ENCODE results near the gene MS4A10. TPM values are rescaled to one million over a fixed set of nuclear protein-coding genes. Genes with fewer than 3 reads are reported as not detected.

MS4A10 gene
- polyA plus RNA-seq, 4 donors = 0.61 to 61.9 (median 31.3) TPM

DNA sequence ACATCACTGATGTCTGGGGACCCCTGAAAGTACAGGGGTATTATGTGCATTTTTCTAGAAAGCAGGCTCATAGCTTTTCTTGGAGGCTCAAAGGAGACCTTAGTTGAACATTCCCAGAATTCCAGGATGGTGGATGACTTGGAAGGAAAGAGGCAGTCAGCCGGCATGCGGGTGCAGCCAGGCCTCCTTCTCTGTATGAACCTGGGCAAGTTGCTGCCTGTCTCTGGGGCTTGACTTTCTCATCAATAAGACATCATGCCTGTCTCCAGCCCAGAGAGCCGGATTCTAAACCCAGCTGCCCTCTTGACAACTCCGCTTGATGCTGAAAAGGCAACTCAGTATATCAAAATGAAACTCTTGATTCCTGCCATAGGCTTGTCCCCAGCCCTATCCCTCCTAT is 15.9 kb upstream of the MS4A10 start:
- DNase-seq = no peak
- Histone ChIP-seq H3K4me3 (ENCODE audit: low read depth in 1 of 3, low read length in 3 of 3) (no peak overlapping the region), H3K36me3 (ENCODE audit: control insufficient read depth in 3 of 3, insufficient read depth in 2 of 3, low read depth in 1 of 3, low read length in 3 of 3) (no peaks in the 10 kb centered on the region), H3K27ac (ENCODE audit: low read depth in 1 of 3, low read length in 2 of 3) (no peak overlapping the region), H3K9me3 (ENCODE audit: control insufficient read depth in 2 of 2, insufficient read depth in 1 of 2, low read depth in 1 of 2, low read length in 1 of 2) (peaks cover 0 to 2% of the 10 kb centered on the region in 2 donors), H3K27me3 (ENCODE audit: control insufficient read depth in 3 of 3, insufficient read depth in 3 of 3, low read length in 3 of 3) (peaks cover 0 to 6% (median 4%) of the 10 kb centered on the region in 3 donors), H3K4me1 (ENCODE audit: control insufficient read depth in 3 of 3, insufficient read depth in 2 of 3, low read depth in 1 of 3, low read length in 2 of 3) (peaks cover 0 to 2% (median 0%) of the 10 kb centered on the region in 3 donors)
- 78 to 89% (median 81%) methylated on average over 4 of the region's 4 CpGs for WGBS, 3 donors
- no peak for FAIRE-seq

DNA sequence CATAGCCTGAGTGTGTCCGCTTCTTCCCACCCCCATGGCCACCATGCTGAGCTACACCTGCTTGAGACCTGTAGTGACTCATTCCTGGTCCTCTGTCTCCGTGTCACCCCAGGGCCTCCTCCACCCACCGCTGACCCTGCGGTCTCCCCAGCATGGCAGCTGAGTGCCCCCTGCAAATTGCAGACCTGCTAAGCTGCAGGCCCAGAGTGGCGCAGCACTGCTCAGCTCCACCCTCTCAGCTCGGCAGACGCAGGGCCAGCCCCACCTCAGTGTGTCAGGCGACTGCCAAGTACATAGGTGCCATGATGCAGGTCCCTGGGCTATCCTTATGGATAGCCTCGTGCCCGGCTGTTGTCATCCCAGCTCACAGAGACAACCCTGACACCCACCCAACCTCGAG is 15.3 kb upstream of the MS4A10 start:
- FAIRE-seq = no peak
- Histone ChIP-seq H3K4me1 (ENCODE audit: control insufficient read depth in 3 of 3, insufficient read depth in 2 of 3, low read depth in 1 of 3, low read length in 2 of 3) (no peaks in the 10 kb centered on the region), H3K36me3 (ENCODE audit: control insufficient read depth in 3 of 3, insufficient read depth in 2 of 3, low read depth in 1 of 3, low read length in 3 of 3) (no peaks in the 10 kb centered on the region), H3K27ac (ENCODE audit: low read depth in 1 of 3, low read length in 2 of 3) (no peak overlapping the region), H3K27me3 (ENCODE audit: control insufficient read depth in 3 of 3, insufficient read depth in 3 of 3, low read length in 3 of 3) (peaks cover 0 to 6% (median 4%) of the 10 kb centered on the region in 3 donors), H3K4me3 (ENCODE audit: low read depth in 1 of 3, low read length in 3 of 3) (no peak overlapping the region), H3K9me3 (ENCODE audit: control insufficient read depth in 2 of 2, insufficient read depth in 1 of 2, low read depth in 1 of 2, low read length in 1 of 2) (peaks cover 0 to 2% of the 10 kb centered on the region in 2 donors)
- DNase-seq = no peak
- WGBS, 3 donors = 76 to 86% (median 81%) methylated on average over 11 of the region's 11 CpGs

GRCh38 chr11:60771146-60771545 is 14.0 kb upstream of the MS4A10 start:
- Histone ChIP-seq H3K4me1 (ENCODE audit: control insufficient read depth in 3 of 3, insufficient read depth in 2 of 3, low read depth in 1 of 3, low read length in 2 of 3) (no peaks in the 10 kb centered on the region), H3K9me3 (ENCODE audit: control insufficient read depth in 2 of 2, insufficient read depth in 1 of 2, low read depth in 1 of 2, low read length in 1 of 2) (peaks cover 0 to 2% of the 10 kb centered on the region in 2 donors), H3K27me3 (ENCODE audit: control insufficient read depth in 3 of 3, insufficient read depth in 3 of 3, low read length in 3 of 3) (peaks cover 0 to 6% (median 4%) of the 10 kb centered on the region in 3 donors), H3K4me3 (ENCODE audit: low read depth in 1 of 3, low read length in 3 of 3) (no peak overlapping the region), H3K36me3 (ENCODE audit: control insufficient read depth in 3 of 3, insufficient read depth in 2 of 3, low read depth in 1 of 3, low read length in 3 of 3) (no peaks in the 10 kb centered on the region), H3K27ac (ENCODE audit: low read depth in 1 of 3, low read length in 2 of 3) (no peak overlapping the region)
- 88% methylated on average over 4 of the region's 4 CpGs for WGBS, 3 donors
- DNase-seq = no peak
- no peak for FAIRE-seq

DNA sequence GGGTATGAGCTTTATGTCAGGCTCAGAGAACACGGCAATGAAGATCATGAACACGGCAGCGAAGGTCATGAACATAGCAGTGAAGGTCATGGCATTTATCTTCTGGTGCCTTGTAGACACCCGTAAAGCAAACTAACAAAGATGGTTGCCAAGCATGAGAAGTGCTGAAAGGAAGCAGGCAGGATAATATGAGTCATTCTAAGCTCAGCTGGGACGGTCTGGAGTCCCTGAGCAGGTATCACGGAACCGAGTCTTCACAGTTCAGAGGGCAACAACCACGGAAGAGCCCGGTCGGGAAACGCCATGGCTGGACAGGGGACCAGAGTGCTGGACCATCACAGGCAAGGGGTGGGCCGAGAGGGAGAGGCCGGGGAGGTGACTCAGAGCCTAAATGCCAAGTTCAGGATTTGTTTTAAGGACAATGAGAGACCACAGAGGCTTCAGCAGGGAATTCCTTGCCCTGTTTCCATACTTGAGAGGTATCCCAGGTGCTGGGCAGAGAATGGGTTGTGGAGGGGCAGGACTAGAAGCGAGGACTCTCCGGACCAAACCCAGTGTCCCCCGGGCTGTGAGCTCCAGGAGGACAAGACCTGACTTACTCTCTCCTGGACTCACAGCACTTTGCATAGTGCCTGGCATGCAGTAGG is 13.1 kb upstream of the MS4A10 start:
- no peaks in the 10 kb centered on the region for H3K4me1 ChIP-seq (ENCODE audit: control insufficient read depth in 3 of 3, insufficient read depth in 2 of 3, low read depth in 1 of 3, low read length in 2 of 3)
- H3K36me3 ChIP-seq (ENCODE audit: control insufficient read depth in 3 of 3, insufficient read depth in 2 of 3, low read depth in 1 of 3, low read length in 3 of 3) = no peaks in the 10 kb centered on the region
- peaks cover 0 to 5% (median 4%) of the 10 kb centered on the region in 3 donors for H3K27me3 ChIP-seq (ENCODE audit: control insufficient read depth in 3 of 3, insufficient read depth in 3 of 3, low read length in 3 of 3)
- WGBS, 3 donors = 50 to 75% (median 60%) methylated on average over 14 to 16 of the region's 16 CpGs
- peaks cover 0 to 2% of the 10 kb centered on the region in 2 donors for H3K9me3 ChIP-seq (ENCODE audit: control insufficient read depth in 2 of 2, insufficient read depth in 1 of 2, low read depth in 1 of 2, low read length in 1 of 2)
- DNase-seq (peak in 1 of 2 donors; percentile 61), FAIRE-seq (no peak)
- H3K27ac ChIP-seq (ENCODE audit: low read depth in 1 of 3, low read length in 2 of 3) = peak overlapping the region in 1 of 3 donors; percentile 15
- H3K4me3 ChIP-seq (ENCODE audit: low read depth in 1 of 3, low read length in 3 of 3) = no peak overlapping the region

GRCh38 chr11:60772666-60773065 is 12.5 kb upstream of the MS4A10 start:
- Histone ChIP-seq H3K27ac (ENCODE audit: low read depth in 1 of 3, low read length in 2 of 3) (no peak overlapping the region), H3K9me3 (ENCODE audit: control insufficient read depth in 2 of 2, insufficient read depth in 1 of 2, low read depth in 1 of 2, low read length in 1 of 2) (no peaks in the 10 kb centered on the region), H3K4me3 (ENCODE audit: low read depth in 1 of 3, low read length in 3 of 3) (no peak overlapping the region), H3K36me3 (ENCODE audit: control insufficient read depth in 3 of 3, insufficient read depth in 2 of 3, low read depth in 1 of 3, low read length in 3 of 3) (no peaks in the 10 kb centered on the region), H3K27me3 (ENCODE audit: control insufficient read depth in 3 of 3, insufficient read depth in 3 of 3, low read length in 3 of 3) (peaks cover 0 to 3% (median 0%) of the 10 kb centered on the region in 3 donors), H3K4me1 (ENCODE audit: control insufficient read depth in 3 of 3, insufficient read depth in 2 of 3, low read depth in 1 of 3, low read length in 2 of 3) (no peaks in the 10 kb centered on the region)
- WGBS, 3 donors = 92 to 93% (median 92%) methylated on average over 8 of the region's 8 CpGs
- DNase-seq (no peak), FAIRE-seq (no peak)

GRCh38 chr11:60774726-60775125 is 10.4 kb upstream of the MS4A10 start:
- Histone ChIP-seq H3K27ac (ENCODE audit: low read depth in 1 of 3, low read length in 2 of 3) (no peak overlapping the region), H3K4me1 (ENCODE audit: control insufficient read depth in 3 of 3, insufficient read depth in 2 of 3, low read depth in 1 of 3, low read length in 2 of 3) (no peaks in the 10 kb centered on the region), H3K27me3 (ENCODE audit: control insufficient read depth in 3 of 3, insufficient read depth in 3 of 3, low read length in 3 of 3) (peaks cover 0 to 3% (median 0%) of the 10 kb centered on the region in 3 donors), H3K9me3 (ENCODE audit: control insufficient read depth in 2 of 2, insufficient read depth in 1 of 2, low read depth in 1 of 2, low read length in 1 of 2) (no peaks in the 10 kb centered on the region), H3K36me3 (ENCODE audit: control insufficient read depth in 3 of 3, insufficient read depth in 2 of 3, low read depth in 1 of 3, low read length in 3 of 3) (no peaks in the 10 kb centered on the region), H3K4me3 (ENCODE audit: low read depth in 1 of 3, low read length in 3 of 3) (no peak overlapping the region)
- 56 to 84% (median 74%) methylated on average over 13 of the region's 13 CpGs for WGBS, 3 donors
- FAIRE-seq (no peak), DNase-seq (no peak)

DNA sequence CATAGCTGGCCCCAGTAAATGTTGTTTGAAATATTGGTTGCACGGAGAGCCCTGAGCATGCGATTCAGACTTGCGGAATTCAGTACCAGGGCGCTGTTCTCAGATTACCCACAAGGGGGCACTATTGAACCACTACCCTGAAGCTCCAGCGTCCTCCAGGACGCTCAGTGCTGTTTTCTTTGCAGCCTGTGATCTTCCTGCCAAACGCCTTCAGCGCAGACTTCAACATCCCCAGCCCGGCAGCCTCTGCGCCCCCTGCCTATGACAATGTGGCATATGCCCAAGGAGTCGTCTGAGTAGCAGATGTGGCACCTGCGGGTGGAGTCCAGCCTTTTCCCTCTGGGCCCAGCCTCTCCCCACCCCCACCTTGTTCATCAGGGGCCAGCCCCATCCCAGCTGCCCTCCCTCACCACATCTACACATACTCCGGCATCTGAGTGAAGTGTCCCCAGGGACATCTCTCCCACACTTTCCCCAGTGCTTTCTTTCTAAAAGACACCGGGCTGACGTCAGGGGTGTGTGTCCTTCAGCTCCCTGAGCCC is 9.6 kb upstream of the MS4A10 start:
- H3K9me3 ChIP-seq (ENCODE audit: control insufficient read depth in 2 of 2, insufficient read depth in 1 of 2, low read depth in 1 of 2, low read length in 1 of 2) = no peaks in the 10 kb centered on the region
- DNase-seq (peak; percentile 88 to 93), FAIRE-seq (no peak)
- peaks cover 0 to 3% (median 0%) of the 10 kb centered on the region in 3 donors for H3K27me3 ChIP-seq (ENCODE audit: control insufficient read depth in 3 of 3, insufficient read depth in 3 of 3, low read length in 3 of 3)
- H3K4me1 ChIP-seq (ENCODE audit: control insufficient read depth in 3 of 3, insufficient read depth in 2 of 3, low read depth in 1 of 3, low read length in 2 of 3) = peaks cover 0 to 4% (median 0%) of the 10 kb centered on the region in 3 donors
- H3K4me3 ChIP-seq (ENCODE audit: low read depth in 1 of 3, low read length in 3 of 3) = no peak overlapping the region
- no peaks in the 10 kb centered on the region for H3K36me3 ChIP-seq (ENCODE audit: control insufficient read depth in 3 of 3, insufficient read depth in 2 of 3, low read depth in 1 of 3, low read length in 3 of 3)
- WGBS, 3 donors = 11 to 13% (median 11%) methylated on average over 14 to 15 of the region's 15 CpGs
- H3K27ac ChIP-seq (ENCODE audit: low read depth in 1 of 3, low read length in 2 of 3) = no peak overlapping the region

DNA sequence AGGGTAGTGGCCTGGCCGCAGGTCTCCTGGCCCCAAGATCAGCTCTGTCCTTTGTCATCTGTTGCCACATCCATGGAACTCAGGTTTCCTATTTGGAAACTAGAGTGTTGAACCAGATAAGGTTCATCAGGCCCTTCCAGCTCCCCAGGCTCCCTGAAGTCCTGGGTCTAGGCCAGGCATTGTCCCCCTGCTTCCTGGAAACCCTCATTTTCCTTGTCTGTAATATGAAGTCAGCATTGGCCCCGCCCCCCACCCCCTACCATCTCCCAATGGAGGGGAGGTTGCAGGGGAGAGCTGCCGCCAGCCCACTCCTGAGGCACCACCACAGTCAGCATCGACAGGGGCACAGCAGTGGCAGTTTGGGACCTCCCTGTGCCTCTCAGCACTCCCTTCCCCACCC is 9.0 kb upstream of the MS4A10 start:
- no peak overlapping the region for H3K4me3 ChIP-seq (ENCODE audit: low read depth in 1 of 3, low read length in 3 of 3)
- FAIRE-seq (no peak), DNase-seq (no peak)
- WGBS, 3 donors = 85 to 93% (median 85%) methylated on average over 4 of the region's 4 CpGs
- H3K9me3 ChIP-seq (ENCODE audit: control insufficient read depth in 2 of 2, insufficient read depth in 1 of 2, low read depth in 1 of 2, low read length in 1 of 2) = no peaks in the 10 kb centered on the region
- peak overlapping the region in 1 of 3 donors; percentile 26 for H3K27ac ChIP-seq (ENCODE audit: low read depth in 1 of 3, low read length in 2 of 3)
- peaks cover 0 to 6% (median 4%) of the 10 kb centered on the region in 3 donors for H3K4me1 ChIP-seq (ENCODE audit: control insufficient read depth in 3 of 3, insufficient read depth in 2 of 3, low read depth in 1 of 3, low read length in 2 of 3)
- H3K36me3 ChIP-seq (ENCODE audit: control insufficient read depth in 3 of 3, insufficient read depth in 2 of 3, low read depth in 1 of 3, low read length in 3 of 3) = no peaks in the 10 kb centered on the region
- H3K27me3 ChIP-seq (ENCODE audit: control insufficient read depth in 3 of 3, insufficient read depth in 3 of 3, low read length in 3 of 3) = peaks cover 0 to 3% (median 0%) of the 10 kb centered on the region in 3 donors

Data from small intestine (tissue), 7 donors.